ENCODE measurements around the gene ADAT3. TPM values are rescaled to one million over a fixed set of nuclear protein-coding genes. Genes with fewer than 3 reads are reported as not detected.

ADAT3 gene
- total and polyA plus RNA-seq, 2 of the 4 experiments (the other 2 are of a cell fraction): 0.36 to 2.8 TPM

DNA sequence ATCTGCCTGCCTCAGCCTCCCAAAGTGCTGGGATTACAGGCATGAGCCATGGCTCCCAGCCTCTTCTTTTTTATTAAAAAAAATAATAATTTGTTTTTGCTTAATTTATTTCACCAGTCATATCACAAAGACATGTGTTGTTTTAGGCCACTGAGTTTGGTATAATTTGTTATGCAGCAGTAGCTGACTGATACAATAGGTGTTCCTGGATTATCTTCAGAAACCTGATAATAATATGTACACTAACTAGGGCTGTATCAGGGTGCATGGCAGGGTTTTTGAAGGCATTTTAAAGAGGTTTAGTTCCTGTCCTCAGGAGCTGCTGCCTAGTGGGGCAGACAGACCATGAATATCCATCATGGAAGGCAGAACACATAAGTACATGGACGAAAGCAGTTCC lies 26.2 kb downstream of the ADAT3 start:
- in situ Hi-C loops (cut with MboI; ENCODE audit: low sequenced_read_pairs): no loop called here
- POLR2A ChIA-PET (ENCODE audit: unreplicated experiment): no interaction called here

More for the DNA sequence above, 26.2 kb downstream of the ADAT3 start:
- no peaks in the 10 kb centered on the region for H3K79me1 ChIP-seq (ENCODE audit: low read depth in 1 of 2, low read length in 2 of 2)
- H4K5ac ChIP-seq (ENCODE audit: low read depth, low read length): no peak overlapping the region
- no peak overlapping the region for H3K23ac ChIP-seq (ENCODE audit: low read depth, low read length)
- dilution Hi-C loops (cut with HindIII; ENCODE audit: low sequenced_read_pairs, unreplicated experiment): no loop called here
- no peak overlapping the region for H3K18ac ChIP-seq (ENCODE audit: low read depth, low read length)
- BruUV-seq (replicated peaks): no TSS peak
- H3K14ac ChIP-seq (replicated peaks; ENCODE audit: low read depth, low read length): no peak overlapping the region
- no peak overlapping the region for H3K4ac ChIP-seq (ENCODE audit: low read depth, low read length)
- no peak overlapping the region for H3K9ac ChIP-seq (ENCODE audit: low read depth, low read length)
- no peaks in the 10 kb centered on the region for H3K36me3 ChIP-seq (ENCODE audit: control insufficient read depth, insufficient read depth, low read length)
- no peak overlapping the region for H3K27ac ChIP-seq (ENCODE audit: insufficient read depth, low read length)
- CTCF ChIA-PET: no interaction called here
- H2BK5ac ChIP-seq (ENCODE audit: low read depth, low read length, poor library complexity, severe bottlenecking): no peak overlapping the region
- no peaks in the 10 kb centered on the region for H3K27me3 ChIP-seq (ENCODE audit: control insufficient read depth, insufficient read depth, low read length)
- no CpG with 5 or more reads among the region's 1 CpG for WGBS, 2 experiments (ENCODE audit: extremely low coverage in 2 of 2, insufficient read length in 1 of 2)
- H3K4me2 ChIP-seq (ENCODE audit: low read depth, low read length): no peak overlapping the region
- no peak overlapping the region for H3K56ac ChIP-seq (ENCODE audit: extremely low read depth, insufficient read depth, low read length)
- no peaks in the 10 kb centered on the region; the same call in 1 of the 2 replicates for H3K9me3 ChIP-seq (ENCODE audit: control insufficient read depth, insufficient read depth, low read length)
- no peak overlapping the region for H2BK120ac ChIP-seq (ENCODE audit: low read depth, low read length)
- no peak overlapping the region for H2BK20ac ChIP-seq (ENCODE audit: low read depth, low read length)
- no peak overlapping the region for H2AK5ac ChIP-seq (ENCODE audit: low read depth, low read length)
- H2BK15ac ChIP-seq (ENCODE audit: low read depth, low read length): no peak overlapping the region
- no peak overlapping the region for H4K8ac ChIP-seq (ENCODE audit: low read depth in 2 of 2, low read length in 2 of 2)
- ATAC-seq (ENCODE audit: low read depth): no peak
- no peak overlapping the region for H2AFZ ChIP-seq (replicated peaks; ENCODE audit: low read length, poor library complexity)
- H4K20me1 ChIP-seq (ENCODE audit: insufficient read depth, low read length): no peaks in the 10 kb centered on the region
- TF ChIP-seq SMC3 (IDR thresholded peaks at IDR 0.05; ENCODE audit: low read depth, low read length) (no peak), MXI1 (IDR thresholded peaks at IDR 0.05; ENCODE audit: borderline replicate concordance, low read depth, low read length) (no peak)
- TF ChIP-seq, protein P1, sequence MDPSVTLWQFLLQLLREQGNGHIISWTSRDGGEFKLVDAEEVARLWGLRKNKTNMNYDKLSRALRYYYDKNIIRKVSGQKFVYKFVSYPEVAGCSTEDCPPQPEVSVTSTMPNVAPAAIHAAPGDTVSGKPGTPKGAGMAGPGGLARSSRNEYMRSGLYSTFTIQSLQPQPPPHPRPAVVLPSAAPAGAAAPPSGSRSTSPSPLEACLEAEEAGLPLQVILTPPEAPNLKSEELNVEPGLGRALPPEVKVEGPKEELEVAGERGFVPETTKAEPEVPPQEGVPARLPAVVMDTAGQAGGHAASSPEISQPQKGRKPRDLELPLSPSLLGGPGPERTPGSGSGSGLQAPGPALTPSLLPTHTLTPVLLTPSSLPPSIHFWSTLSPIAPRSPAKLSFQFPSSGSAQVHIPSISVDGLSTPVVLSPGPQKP (IDR thresholded peaks at IDR 0.05; ENCODE audit: borderline replicate concordance, low read depth, low read length): no peak
- intact Hi-C loops (cut with micrococcal nuclease): no loop called here
- no peak overlapping the region for H2AK9ac ChIP-seq (replicated peaks; ENCODE audit: low read depth, low read length, poor library complexity)
- H3K4me1 ChIP-seq (ENCODE audit: control insufficient read depth, insufficient read depth, low read length): peaks cover 6% of the 10 kb centered on the region
- no peak overlapping the region for H4K91ac ChIP-seq (ENCODE audit: insufficient read depth, low read depth, low read length)
- H3K9me1 ChIP-seq (ENCODE audit: insufficient read depth, low read length): no peaks in the 10 kb centered on the region
- no peak for DNase-seq
- H3K4me3 ChIP-seq (ENCODE audit: insufficient read depth, low read depth, low read length): no peak overlapping the region

Measured in IMR-90 (cell line).